ENCODE results near the gene OTUD5.

OTUD5 gene

DNA sequence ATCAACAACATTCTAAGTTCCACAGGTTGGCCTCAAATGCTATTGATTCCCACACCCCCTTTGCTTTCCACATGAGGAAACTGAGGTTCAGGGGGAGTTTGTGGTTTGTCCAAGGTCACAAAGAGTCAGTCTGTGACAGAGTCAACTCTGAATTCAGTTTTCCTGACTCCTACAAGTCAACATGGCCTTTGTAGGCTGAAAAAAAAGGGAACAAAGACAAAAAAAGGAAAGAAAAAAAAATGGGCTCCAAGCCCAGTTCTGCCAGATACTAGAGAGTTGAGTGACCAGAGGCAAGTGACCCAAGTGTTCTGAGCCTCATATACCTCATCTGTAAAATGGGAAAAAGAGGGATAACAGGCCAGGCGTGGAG, 22.1 kb downstream of the OTUD5 start:
- no peak for DNase-seq

DNA sequence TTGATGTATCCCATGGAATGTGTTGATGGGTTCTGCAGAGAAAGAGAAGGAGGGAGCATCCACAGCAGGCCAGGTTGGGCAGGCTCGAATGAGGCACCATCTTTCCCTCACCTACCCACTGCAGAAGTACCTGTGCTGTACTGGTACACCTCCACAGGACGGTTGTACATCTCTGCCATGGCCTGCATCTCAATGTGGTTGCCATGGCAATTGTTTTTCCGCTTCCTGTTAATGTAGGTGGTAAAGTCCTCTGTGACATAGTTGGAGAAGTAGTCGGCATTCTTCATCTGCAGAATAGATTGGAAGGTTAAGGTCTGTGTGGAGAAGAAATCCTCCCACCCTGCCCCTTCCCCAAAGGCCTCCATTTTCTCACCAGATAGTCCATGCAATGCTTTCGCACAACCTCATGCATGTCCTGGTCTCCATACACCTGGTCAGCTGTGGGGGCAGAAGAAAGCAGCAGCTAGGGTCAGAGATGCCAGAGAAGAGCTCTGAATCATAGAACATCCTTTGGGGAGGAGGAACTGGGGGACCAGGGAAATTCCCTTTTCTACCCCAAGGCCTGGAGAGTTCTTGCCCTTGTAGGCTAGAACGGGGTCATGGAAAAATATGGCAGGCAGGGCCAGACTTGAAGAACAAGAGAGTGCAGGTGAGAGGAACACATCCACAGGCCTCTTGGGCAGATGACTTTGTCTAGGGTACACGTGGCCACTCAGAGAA, 22.7 kb downstream of the OTUD5 start:
- no peak for DNase-seq

DNA sequence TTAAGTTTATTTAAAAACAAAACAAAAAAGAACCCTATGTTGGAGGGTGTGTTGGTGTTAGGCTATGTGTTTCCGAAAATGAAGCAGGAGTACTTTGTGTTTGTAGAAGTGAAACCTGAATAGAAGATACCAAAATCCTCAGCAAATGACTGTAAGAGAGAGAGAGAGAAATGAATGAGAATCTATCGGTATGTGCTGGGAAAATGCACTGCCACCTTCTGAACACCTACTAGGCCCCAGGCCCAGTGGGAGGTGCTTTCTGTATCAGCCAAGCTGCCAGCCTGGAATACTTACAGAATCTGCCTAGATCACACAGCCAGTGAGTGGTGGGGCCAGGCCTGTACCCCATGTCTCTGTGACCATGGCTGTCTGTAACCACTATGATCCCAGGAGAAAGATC, 23.6 kb downstream of the OTUD5 start:
- DNase-seq: no peak

DNA sequence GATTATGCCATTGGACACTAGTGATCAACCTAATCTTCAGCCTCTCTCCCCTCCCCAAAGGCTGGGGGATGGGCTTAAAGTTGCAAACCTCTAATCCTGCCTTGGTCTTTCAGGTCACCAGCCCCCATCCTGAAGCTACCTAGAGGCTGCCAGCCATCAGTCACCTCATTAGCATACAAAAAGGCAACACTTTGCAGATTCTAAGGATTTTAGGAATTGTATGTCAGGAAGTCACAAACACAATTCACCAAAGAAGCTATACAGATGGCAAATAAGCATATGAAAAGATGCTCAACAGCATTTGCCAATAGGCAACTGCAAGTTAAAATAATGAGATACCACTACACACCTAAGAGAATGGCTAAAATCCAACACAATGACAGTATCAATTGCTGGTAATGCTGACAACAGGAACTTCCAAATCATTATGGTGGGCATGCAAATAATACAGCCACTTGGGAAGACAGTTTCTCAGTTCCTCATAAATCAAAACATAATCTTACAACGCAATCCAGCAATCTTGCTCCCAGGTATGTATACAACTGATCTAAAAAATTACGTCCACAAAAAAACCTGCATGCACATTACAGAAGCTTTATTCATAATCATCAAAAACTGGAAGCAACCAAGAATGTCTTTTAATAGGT, 29.5 kb downstream of the OTUD5 start:
- no peak for DNase-seq

DNA sequence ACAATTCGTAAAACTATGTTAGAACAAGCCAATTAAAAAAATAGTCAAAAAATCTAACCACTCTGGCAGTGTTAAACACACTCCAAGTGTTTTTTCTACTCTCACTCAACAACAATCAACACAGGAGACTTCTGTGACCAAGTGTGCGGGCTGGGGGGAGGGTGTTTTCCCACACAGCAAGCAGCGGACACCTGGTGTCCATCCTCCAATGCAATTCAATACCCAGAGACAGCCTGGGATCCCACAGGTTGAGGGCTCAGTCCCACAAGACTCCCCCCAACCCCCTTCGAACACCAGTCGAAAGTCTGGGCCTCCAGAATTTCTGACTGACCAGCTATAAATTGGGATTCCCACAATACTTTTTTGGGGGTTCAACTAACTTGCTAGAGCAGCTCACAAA, 30.3 kb downstream of the OTUD5 start:
- DNase-seq: no peak

DNA sequence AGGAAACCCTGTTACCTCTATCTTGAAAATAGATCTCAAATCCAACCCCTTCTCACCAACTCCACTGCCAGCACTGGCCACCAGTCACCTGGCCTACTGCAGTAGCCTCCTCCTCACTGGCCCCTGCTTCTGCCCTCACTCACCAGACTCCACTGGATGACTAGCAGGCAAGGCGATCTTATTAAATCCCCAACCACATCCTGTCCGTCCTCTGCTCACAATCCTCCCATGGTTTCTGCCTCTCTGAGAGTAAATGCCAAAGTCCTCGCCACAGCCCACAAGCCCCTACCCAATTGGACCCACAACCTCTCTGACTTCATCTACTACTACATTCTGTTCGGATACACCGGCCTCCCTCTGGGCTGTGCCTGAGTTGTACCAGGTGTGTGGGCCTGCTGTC, 33.1 kb downstream of the OTUD5 start:
- no peak for DNase-seq

DNA sequence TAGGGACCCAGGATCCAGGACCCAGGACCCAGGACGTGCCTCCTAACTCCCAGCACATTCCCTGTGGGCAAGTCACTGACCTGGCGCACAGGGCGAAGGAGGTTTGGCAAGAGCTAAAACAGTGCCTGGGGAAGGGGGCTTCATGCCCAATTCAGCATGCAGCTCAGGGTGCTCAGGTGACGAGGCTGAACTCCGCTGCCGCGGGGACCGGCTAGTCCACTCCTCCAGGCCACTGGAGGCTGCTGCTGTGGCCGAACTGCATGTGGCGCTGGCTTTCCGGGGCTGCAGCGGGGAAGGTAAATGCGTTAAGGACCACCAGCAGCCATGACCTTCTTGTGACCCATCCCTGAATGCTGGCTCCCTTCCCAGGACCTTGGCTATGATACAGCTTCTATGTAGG, 33.6 kb downstream of the OTUD5 start:
- DNase-seq: no peak

DNA sequence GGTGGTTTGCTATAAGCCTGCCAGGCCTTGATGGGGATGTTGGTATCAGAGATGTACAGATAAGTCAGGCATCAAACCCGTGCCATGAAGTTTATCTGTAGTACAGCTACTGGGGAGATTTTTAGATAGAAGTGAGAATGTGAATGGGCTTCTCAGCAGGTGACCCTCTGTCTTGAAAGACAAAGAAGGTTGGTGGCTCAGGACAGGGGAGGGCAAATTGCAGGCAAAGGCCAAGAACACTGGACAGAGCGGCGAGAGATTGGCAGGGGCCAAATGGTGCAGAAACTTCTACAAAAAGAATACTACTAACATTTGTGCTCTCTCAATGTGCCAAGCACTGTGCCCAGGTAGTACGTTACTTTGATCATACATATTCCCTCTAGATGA, 36.7 kb downstream of the OTUD5 start:
- no peak for DNase-seq

DNA sequence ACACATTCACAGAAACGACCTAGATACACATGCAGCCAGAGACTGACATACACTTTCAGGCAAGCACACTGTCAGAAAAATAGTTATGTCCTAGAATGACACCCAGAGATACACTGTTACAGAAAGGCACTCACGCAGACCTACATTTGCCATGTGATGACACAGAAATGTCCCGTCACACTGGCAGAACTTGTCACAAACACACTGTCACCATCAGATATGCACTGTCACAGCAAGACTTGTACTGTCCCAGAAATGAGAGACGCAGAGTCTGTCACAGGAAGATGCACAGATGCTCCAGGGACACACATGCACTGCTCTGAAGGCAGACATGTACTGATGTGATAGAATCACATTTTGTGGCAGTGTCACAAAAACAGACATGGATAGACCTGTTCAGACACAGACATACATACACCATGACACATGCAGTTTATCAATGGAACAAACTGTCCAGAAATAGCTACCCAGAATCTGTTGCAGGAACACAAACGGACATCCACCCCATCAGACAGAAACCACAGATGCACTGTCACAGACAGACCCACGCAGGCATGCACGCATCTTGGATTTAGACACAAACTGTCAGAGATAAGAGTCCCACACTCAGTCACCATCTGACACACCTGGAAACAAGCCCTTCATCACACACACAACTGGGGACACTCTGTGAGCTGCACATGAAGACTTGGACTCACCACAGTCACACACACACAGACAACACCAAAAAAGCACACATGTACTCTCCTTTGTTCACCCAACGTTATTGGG, 37.3 kb downstream of the OTUD5 start:
- DNase-seq: no peak

DNA sequence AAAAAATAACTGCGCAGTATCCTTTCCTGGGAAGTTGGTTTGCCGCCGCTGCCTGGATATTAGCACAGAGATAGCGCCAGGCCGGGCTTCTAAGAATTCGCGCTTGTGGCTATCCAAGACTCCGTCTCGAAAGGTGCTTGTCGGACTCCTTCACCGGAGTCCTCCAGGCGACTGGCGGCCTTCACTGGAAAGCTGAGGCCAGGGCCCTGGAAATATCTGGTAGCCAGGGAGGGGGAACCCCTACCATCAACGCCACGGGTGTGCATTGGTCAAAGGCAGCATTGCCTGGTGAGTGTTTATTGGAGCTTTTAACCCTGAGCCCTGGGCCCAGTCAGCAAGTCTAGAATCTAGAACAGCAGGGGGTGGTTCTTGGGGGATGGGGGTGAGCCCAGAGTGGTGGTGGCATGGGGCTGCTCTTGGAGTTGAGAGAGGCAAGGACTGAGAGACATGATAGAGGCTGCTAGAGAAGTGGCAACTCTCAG, 38.0 kb downstream of the OTUD5 start:
- DNase-seq: no peak

DNA sequence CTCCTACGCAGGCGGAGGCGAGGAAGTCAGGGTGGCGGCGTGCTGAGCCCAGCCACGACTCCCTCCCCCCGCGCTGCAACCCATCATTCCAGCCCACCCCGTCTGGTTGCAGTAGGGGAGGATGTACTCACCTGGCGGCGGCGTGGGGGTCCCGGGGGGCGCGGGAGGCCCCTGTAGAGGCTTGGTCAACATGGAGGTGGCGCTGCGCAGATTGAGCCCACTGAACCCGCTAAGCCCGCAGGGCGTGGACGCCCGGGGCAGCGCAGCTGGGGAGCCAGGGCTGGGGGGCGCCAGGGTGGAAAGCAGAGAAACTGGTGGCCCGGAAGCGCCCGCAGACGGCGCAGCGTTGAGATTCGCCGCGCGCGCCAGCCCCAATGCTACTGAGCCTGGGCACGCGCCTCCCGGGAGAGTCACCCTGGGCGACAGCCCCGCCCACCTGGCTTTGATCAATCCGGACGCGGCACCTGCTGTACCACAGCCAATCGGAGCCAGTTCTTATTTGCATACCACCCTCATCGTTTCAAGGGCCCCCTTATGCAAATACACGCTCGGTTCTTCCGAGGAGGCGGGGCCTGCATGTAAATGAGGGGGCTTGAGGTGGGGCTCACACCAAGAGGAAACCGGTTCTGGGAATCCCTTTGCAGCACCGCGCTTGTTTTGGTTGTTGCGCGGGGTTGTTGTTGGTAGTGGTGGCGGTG, 38.6 kb downstream of the OTUD5 start, which contains the start of gene PIM2:
PIM2 (minus strand) TSS at position 382 of the 698 bp plus-strand sequence; CDS start at position 192, 190 bp downstream.
- DNase-seq: peak; percentile 75

DNA sequence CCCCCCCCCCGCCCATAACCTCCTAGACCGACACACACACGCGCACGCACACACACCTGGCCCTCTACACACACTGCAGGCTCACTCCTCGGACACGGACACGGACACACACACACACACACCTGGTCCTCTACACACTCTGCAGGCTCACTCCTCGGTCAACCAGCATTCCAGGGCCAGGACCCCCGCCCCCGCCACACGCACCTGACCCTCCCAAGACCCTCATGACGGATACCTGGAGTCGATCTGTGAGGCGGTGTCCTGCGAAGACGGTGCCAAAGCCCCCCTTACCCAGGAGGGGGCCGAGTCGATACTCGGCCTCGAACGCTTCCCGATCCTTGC, 39.1 kb downstream of the OTUD5 start:
- no peak for DNase-seq

DNA sequence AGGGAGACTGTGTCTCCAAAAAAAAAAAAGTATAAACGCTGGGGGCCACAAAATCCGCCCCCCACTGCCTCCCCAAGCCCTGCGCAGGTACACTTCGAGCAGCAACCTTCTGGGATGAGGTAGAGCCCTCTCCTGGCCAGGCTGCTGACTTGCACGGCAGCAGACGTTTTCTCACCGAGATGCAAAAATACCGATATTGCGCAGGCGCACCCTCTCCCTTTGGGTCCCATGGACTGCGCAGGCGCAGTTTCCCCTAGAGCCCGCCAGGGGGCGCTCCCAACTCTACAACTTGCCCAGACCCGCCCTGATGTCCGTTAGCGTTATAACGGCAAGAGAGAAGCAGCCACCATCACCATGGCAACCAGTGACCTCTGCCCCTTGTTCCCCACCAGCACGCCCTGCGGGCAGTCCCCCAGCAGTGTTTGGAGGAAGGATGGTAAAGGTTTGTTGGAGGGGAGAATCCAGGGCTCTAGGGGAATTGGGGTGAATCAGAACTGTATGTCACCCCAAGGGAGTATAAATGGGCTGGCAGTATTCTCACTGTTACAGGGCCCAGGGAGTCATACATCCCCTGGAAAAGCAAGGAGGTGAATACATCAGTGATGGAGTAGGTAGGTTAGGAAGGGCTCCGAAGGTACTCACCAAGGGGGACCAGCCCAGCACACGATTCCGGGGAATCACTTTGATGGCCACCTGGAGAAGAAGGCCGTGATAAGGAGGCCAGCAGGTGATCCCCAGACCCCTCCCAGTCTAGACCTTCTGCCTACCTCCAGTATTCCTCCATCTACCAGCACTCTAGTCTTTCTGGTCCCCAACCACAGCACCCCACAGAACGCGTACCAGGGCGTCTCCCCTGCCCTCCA, 40.0 kb downstream of the OTUD5 start:
- DNase-seq: peak; percentile 83

DNA sequence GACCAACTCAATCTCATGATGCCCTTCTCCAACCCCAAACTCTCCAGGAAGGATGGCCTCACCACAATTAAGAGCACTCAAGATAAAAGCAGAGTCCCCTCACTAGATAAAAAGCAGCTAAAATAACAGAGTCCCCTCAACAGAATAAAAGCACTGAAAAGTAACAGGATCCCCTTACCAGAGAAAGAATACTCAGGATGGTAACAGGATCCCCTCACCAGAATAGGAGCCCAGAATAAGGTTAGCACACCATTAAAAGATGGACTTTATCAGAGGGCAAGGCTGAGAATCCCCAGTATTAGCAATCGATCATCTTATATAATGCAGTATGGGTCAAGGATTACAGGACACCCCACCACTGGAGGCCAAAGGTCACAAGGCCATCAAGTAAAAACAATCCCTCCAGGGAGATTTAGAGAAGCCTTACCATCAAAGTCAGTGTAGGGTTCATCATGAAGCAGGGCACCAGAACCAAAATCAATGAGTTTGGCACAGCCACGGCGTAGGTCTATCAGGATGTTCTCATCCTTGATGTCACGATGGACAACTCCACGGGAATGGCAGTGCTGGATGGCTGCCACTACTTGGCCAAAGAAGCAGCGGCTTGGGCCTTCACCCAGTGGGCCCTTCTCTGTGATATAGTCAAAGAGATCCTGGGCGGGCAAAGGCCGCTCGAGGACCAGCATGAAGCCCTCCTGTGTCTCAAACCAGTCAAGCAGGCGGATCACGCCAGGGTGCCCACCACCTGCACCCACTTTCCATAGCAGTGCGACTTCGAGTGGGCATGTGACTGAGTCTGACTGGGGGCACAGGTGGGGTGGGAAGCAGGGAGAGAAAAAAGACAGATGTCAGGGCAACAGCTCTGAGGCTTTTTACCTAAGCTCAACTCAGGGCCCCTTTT, 42.6 kb downstream of the OTUD5 start:
- DNase-seq: no peak

DNA sequence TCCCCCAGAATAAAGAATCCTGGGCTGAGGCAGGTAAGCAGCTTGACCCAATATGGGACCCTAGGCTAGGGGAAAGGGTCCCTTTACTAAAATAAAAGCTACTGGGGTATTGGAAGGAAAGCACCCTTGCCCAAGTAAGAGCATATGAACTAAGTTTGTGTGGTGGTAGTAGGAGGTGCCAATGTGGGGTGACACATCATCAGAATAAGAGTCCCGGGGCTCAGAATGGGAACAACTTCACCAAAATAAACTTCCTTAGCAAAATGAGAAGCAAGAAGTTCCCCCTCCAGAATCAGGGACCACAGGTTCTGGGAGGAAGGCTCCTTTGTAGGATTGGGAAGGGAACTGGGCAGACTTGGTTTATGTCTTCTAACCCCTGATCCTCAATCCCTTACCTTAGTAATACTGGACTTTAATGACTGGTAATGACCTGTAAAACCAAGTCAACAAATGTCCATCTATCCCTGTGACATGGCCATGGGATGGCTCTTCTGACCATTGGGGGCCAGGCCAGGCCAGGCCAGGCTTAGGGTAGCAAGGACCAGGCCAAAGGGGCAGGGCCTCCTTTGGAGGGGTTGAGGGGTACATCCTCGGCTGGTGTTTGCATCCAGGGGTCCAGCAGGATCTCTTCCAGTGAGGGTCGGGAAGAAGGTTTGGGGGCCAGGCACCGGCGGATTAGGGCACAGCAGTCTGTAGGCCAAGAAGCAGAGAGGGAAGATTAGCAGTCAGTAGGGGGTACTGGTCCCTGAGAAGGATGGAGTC, 43.6 kb downstream of the OTUD5 start:
- no peak for DNase-seq

DNA sequence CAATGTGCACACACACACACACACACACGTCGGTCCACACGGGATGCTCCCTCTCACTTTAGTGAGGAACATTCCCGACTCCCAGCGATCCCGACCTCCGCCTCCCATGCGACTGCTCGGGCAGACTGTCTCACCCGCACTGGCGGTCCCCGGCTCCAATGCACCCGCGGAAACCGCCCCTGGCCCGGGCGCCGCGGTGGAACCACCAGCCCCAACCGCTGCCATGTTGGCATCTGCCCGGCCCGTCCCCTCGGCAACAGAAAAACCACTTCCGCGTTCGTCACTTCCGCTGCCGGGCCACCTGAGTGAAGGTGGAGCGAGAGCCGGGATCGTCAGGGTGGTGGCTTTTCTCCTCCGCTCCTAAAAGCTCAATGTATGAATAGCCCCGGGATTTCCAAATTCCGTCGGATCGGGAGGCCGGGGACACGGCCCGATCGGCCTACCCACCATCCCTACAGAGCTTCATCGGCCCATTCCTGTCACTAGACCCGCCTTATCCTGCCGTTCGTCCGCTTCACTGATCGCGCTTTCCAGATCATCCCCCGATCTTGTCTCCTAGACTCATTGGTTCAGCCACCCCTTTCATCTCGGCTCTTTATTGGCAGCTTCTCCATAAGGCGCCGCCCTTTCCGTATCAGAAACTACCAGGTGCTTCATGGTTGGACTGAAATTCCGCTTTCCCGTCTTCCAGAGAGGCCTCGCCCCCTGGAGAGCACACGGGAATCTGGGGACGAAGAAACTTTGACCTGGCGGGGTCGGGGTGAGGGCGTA, 45.8 kb downstream of the OTUD5 start, which contains the start of gene SLC35A2:
SLC35A2 (minus strand) TSS at position 235 of the 771 bp plus-strand sequence; CDS start at position 225, 10 bp downstream.
- peak; percentile 78 for DNase-seq

DNA sequence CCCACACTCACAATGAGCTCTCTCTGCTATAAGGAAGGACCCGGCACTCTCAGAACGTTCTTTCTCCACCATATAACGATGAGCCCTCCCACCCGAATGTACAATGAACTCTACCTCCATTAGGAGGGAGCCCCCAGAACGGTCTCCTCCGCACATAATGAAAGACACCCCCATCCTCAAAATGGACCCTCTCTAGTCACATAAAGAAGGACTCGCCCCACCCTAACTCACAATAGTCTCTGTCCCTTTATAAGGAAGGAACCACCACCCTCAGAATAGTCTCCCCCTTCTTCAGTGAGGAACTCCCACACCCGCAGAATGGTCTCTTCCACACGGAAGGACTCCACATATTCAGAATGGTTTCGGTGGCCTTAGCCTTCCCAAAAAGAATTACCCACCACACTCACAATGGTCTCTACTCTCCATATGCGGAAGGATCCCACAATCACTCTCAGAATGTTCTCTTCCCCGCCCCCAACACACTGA, 46.4 kb downstream of the OTUD5 start:
- no peak for DNase-seq

DNA sequence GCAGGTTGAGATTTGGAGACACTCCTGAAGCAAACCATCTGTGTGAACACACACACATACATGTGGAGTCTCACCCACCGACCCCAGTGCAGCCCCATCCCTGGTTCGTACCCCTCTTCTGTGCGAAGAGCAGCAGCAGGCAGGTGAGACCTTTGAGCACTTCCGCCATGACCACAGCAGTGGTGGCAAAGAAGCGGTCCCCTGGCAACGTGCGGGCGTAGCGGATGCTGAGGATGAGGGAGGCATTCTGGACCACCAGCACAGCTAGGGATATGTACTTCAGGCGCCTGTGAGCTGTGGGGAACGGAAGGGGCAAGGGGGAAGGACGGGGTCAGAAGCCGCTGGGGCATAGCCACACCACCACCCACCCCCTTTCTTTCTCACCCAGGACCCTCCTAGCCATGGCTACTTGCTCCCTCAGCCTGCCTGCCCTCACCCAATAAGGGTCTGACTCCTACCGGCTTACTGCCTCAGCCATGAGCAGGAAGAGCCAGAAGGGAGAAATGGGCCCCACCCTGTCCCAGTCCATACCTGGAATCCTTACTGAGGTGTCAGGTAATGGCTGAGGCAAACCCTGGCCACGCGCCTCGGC, 47.6 kb downstream of the OTUD5 start:
- DNase-seq: no peak

DNA sequence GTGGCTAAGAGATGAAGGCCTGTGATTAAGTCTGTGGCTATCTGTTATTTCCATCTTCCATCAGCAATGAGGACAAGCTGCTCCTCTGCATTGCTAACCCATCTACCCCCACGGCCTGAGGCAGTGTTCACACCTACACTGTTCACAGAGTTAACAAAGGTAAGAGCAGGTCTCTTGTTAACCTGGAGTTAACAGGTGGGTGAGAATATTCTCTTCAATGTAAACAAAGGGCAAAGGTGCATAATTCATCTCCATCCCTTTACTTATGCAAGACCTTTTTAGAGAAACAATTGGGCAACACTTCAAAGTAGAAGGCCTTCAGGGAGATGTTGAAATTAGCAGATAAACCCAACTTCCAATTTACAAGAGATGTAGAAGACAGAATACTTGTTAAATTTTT, 48.8 kb downstream of the OTUD5 start:
- DNase-seq: no peak

Data from midbrain (tissue), 1 donor.